OCI-LY3 (cell line): ENCODE data around the gene HACD2.

Experiments used
- H2AFZ ChIP-seq: fragments of 200-600, 300-600 bp; shearing (Covaris generic); 2 replicates; pipeline ENCODE4 v1.6.0; 2014; ENCODE audit warnings: antibody characterized with exemption, low read depth, low read length
- H3K27ac ChIP-seq: fragments of 200-600, 300-600 bp; sonication (generic); 2 replicates; pipeline ENCODE4 v1.5.1; 2014; ENCODE audit warnings: mild to moderate bottlenecking, low read length, moderate library complexity, mixed read lengths
- H3K27me3 ChIP-seq: fragments of 200-600, 300-600 bp; sonication (generic); 2 replicates; pipeline ENCODE4 v1.6.1; 2014; ENCODE audit warnings: low read depth, low read length, mixed read lengths
- H3K36me3 ChIP-seq: fragments of 200-600, 300-600 bp; sonication (generic); replicated peaks from 2 replicates; pipeline ENCODE3; 2014; ENCODE audit warnings: low read depth, low read length, mixed read lengths
- H3K4me1 ChIP-seq: fragments of 300-600, 200-600 bp; sonication (generic); 2 replicates; pipeline ENCODE4 v1.6.1; 2014; ENCODE audit warnings: low read length, mixed read lengths
- H3K4me2 ChIP-seq: fragments of 200-600, 300-600 bp; sonication (generic); 2 replicates; pipeline ENCODE4 v1.6.1; 2014; ENCODE audit warnings: low read length, mixed read lengths
- H3K4me3 ChIP-seq: fragments of 300-600, 200-600 bp; sonication (generic); 2 replicates; pipeline ENCODE4 v1.5.1; 2014; ENCODE audit warnings: antibody characterized with exemption, mild to moderate bottlenecking, low read length, moderate library complexity
- H3K79me2 ChIP-seq: fragments of 300-600, 200-600 bp; shearing (Covaris generic); 2 replicates; pipeline ENCODE4 v1.6.1; 2014; ENCODE audit warnings: mild to moderate bottlenecking, low read length, mixed read lengths
- H3K9ac ChIP-seq: fragments of 300-600, 200-600 bp; shearing (Covaris generic); 2 replicates; pipeline ENCODE4 v1.6.0; 2014; ENCODE audit warnings: mild to moderate bottlenecking, low read length, moderate library complexity
- H3K9me3 ChIP-seq: fragments of 200-600, 300-600 bp; shearing (Covaris generic); 2 replicates; pipeline ENCODE4 v1.6.1; 2014; ENCODE audit warnings: low read length, mixed read lengths; ENCODE audit not compliant: insufficient read depth
- H4K20me1 ChIP-seq: fragments of 200-600, 300-600 bp; sonication (generic); 2 replicates; pipeline ENCODE4 v1.6.1; 2016; ENCODE audit warnings: low read length, mixed read lengths; ENCODE audit not compliant: insufficient read depth
- EZH2phosphoT487 ChIP-seq: fragments of 200-600 bp; shearing (Covaris generic); IDR thresholded peaks from 2 replicates; pipeline ENCODE4 v1.6.1; 2018; ENCODE audit warnings: antibody characterized with exemption, mixed run types, low read depth
- TF ChIP-seq, protein P1 (sequence below): fragments of 200-600, 300-600 bp; sonication (generic); IDR thresholded peaks from 2 replicates; pipeline ENCODE4 v1.5.1; 2014; ENCODE audit warnings: antibody characterized with exemption, low read length, low read depth

Gene HACD2

GRCh38 chr3:123597561-123597960, 12.7 kb upstream of the HACD2 start:
- no peak overlapping the region for H3K4me2 ChIP-seq
- H3K36me3 ChIP-seq: peaks cover 4% of the 10 kb centered on the region
- H3K79me2 ChIP-seq: no peaks in the 10 kb centered on the region
- no peaks in the 10 kb centered on the region for H3K4me1 ChIP-seq
- no peak overlapping the region for H3K9ac ChIP-seq
- H4K20me1 ChIP-seq: no peaks in the 10 kb centered on the region
- no peak overlapping the region for H3K4me3 ChIP-seq
- H3K27me3 ChIP-seq: no peaks in the 10 kb centered on the region
- H2AFZ ChIP-seq: no peak overlapping the region
- TF ChIP-seq, protein P1, sequence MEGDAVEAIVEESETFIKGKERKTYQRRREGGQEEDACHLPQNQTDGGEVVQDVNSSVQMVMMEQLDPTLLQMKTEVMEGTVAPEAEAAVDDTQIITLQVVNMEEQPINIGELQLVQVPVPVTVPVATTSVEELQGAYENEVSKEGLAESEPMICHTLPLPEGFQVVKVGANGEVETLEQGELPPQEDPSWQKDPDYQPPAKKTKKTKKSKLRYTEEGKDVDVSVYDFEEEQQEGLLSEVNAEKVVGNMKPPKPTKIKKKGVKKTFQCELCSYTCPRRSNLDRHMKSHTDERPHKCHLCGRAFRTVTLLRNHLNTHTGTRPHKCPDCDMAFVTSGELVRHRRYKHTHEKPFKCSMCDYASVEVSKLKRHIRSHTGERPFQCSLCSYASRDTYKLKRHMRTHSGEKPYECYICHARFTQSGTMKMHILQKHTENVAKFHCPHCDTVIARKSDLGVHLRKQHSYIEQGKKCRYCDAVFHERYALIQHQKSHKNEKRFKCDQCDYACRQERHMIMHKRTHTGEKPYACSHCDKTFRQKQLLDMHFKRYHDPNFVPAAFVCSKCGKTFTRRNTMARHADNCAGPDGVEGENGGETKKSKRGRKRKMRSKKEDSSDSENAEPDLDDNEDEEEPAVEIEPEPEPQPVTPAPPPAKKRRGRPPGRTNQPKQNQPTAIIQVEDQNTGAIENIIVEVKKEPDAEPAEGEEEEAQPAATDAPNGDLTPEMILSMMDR: no peak
- no peak for TF ChIP-seq EZH2phosphoT487
- no peak overlapping the region for H3K27ac ChIP-seq
- H3K9me3 ChIP-seq: no peaks in the 10 kb centered on the region

GRCh38 chr3:123595396-123596180, 10.7 kb upstream of the HACD2 start:
- no peak overlapping the region for H3K27ac ChIP-seq
- no peak overlapping the region for H2AFZ ChIP-seq
- TF ChIP-seq, protein P1: no peak
- TF ChIP-seq EZH2phosphoT487: no peak

DNA sequence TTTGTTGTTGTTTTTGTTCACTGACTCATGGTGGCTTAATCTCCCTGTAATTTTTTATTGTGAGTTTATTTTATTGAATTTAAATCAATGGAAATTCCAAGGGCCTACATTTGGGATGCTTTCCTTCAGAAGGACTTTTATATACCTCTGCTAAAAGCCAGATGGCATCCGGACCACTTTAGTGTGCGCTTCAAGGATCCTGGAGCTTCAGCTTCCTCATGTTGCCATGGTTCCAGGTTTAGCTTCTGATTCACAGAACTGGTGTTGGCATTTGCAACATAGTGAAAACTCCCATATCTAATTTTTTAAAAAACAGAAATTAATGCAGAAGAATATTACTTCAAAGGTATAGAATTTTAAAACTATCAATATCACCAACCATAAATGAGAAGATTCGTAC, 8.5 kb upstream of the HACD2 start:
- H3K4me3 ChIP-seq: no peak overlapping the region
- H3K4me2 ChIP-seq: no peak overlapping the region
- TF ChIP-seq, protein P1: no peak
- no peak for TF ChIP-seq EZH2phosphoT487
- peaks cover 30% of the 10 kb centered on the region for H3K36me3 ChIP-seq
- peaks cover 11% of the 10 kb centered on the region; the same call in 1 of the 2 replicates for H3K9me3 ChIP-seq
- no peaks in the 10 kb centered on the region for H4K20me1 ChIP-seq
- no peaks in the 10 kb centered on the region for H3K27me3 ChIP-seq
- no peaks in the 10 kb centered on the region for H3K79me2 ChIP-seq
- no peak overlapping the region for H2AFZ ChIP-seq
- H3K4me1 ChIP-seq: no peaks in the 10 kb centered on the region
- no peak overlapping the region for H3K9ac ChIP-seq
- no peak overlapping the region for H3K27ac ChIP-seq

More at GRCh38 chr3:123595396-123596180, 10.7 kb upstream of the HACD2 start:
- peaks cover 12% of the 10 kb centered on the region for H3K36me3 ChIP-seq
- H4K20me1 ChIP-seq: no peaks in the 10 kb centered on the region
- H3K4me2 ChIP-seq: no peak overlapping the region
- H3K9ac ChIP-seq: no peak overlapping the region
- no peak overlapping the region for H3K4me3 ChIP-seq
- no peaks in the 10 kb centered on the region for H3K79me2 ChIP-seq
- peaks cover 6% of the 10 kb centered on the region; the same call in 1 of the 2 replicates for H3K9me3 ChIP-seq
- no peaks in the 10 kb centered on the region for H3K27me3 ChIP-seq
- no peaks in the 10 kb centered on the region for H3K4me1 ChIP-seq

DNA sequence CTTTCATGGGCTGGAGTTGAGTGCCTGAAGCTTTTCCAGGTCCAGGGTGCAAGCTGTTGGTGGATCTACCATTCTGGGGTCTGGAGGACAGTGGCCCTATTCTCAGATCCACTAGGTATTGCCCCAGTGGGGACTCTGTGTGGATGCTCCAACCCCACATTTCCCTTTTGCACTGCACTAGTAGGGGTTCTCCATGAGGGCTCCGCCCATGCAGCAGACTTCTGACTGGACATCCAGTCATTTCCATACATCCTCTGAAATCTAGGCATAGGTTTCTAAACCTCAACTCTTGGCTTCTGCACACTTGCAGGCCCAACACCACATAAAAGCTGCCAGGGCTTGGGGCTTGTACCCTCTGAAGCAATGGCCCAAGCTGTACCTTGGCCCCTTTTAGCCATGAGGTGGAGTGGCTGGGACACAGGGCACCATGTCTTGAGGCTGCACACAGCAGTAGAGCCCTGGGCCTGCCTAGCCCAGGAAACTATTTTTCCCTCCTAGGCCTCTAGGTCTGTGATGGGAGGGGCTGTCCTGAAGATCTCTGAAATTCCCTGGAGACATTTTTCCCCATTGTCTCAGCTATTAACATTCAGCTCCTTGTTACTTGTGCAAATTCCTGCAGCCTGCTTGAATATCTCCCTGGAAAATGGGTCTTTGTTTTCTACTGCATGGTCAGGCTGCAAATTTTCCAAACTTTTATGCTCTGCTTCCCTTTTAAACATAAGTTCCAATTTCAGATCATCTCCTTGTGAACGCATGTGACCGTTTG, 6.0 kb upstream of the HACD2 start:
- Histone ChIP-seq H3K4me1 (peaks cover 4% of the 10 kb centered on the region; the same call in 1 of the 2 replicates), H2AFZ (no peak overlapping the region), H3K4me3 (no peak overlapping the region), H3K9me3 (peaks cover 19% of the 10 kb centered on the region), H3K4me2 (no peak overlapping the region), H4K20me1 (no peaks in the 10 kb centered on the region), H3K36me3 (peaks cover 47% of the 10 kb centered on the region), H3K27ac (no peak overlapping the region), H3K9ac (no peak overlapping the region), H3K27me3 (no peaks in the 10 kb centered on the region), H3K79me2 (peaks cover 19% of the 10 kb centered on the region)
- TF ChIP-seq, protein P1: no peak
- TF ChIP-seq EZH2phosphoT487: no peak
